Measurements from ENCODE around the gene TWNK. TPM values are rescaled to one million over a fixed set of nuclear protein-coding genes. Genes with fewer than 3 reads are reported as not detected.
"Not testable (repeated sequence)": the region's sequence is repeated elsewhere in the genome, so short reads cannot be mapped to it uniquely, and the experiment has no call there.

The TWNK gene
- total and polyA plus RNA-seq, 7 experiments from 2014 or later = 5.8 to 18.9 (median 14.8) TPM

- not testable (repeated sequence) for DNase-seq; ATAC-seq; H3K9me3 ChIP-seq (ENCODE audit: control insufficient read depth in 2 of 3, low read length in 3 of 3); H3K27ac ChIP-seq (ENCODE audit: low read depth, low read length); H3K27me3 Mint-ChIP-seq; H3K4me3 ChIP-seq (ENCODE audit: low read length); H3K27me3 ChIP-seq (ENCODE audit: control insufficient read depth in 2 of 2, insufficient read depth in 2 of 2, low read length in 2 of 2); H3K27ac Mint-ChIP-seq; H3K9me3 Mint-ChIP-seq
- H3K4me3 Mint-ChIP-seq = peak overlapping the region in 1 of 10 donors; percentile 7
- H3K4me1 Mint-ChIP-seq = peaks cover 6 to 21% (median 16%) of the 10 kb centered on the region in 7 donors
- intact Hi-C loops (cut with micrococcal nuclease) = loop anchor here (5.0 to 10.0 kb wide), 5 partner anchors 88 to 1020 kb away; partner anchors contain the start of genes ARMH3 (in 1 of the 2), BTRC (in 1 of the 2) and SLF2 (in 1 of the 2)
- ChIA-PET CTCF (interaction anchor here (1.1 to 1.5 kb wide), 4 partner anchors 15 to 107 kb away, joined by 3 to 6 read pairs (median 4); no protein-coding TSS in a partner anchor), POLR2A (interaction anchor here (1.4 kb wide), 1 partner anchor 9 kb away, joined by 7 read pairs; no protein-coding TSS in a partner anchor)
- Histone ChIP-seq H3K4me1 (ENCODE audit: control insufficient read depth in 2 of 2, insufficient read depth in 2 of 2, low read length in 2 of 2) (peaks cover 12 to 14% of the 10 kb centered on the region in 2 donors), H3K36me3 (ENCODE audit: control insufficient read depth in 2 of 3, insufficient read depth in 3 of 3, low read length in 3 of 3) (peaks cover 0 to 51% (median 28%) of the 10 kb centered on the region in 3 experiments)
- peaks cover 6 to 25% (median 10%) of the 10 kb centered on the region in 5 donors for H3K36me3 Mint-ChIP-seq
These were observed 47.1 kb downstream of the TWNK start for GRCh38 chr10:101034404-101034803.

GRCh38 chr10:101035314-101035713 lies 48.0 kb downstream of the TWNK start:
- H3K4me3 Mint-ChIP-seq = no peak overlapping the region
- no peak overlapping the region for H3K27ac Mint-ChIP-seq
- Histone ChIP-seq H3K27ac (ENCODE audit: low read depth, low read length) (no peak overlapping the region), H3K36me3 (ENCODE audit: control insufficient read depth in 2 of 3, insufficient read depth in 3 of 3, low read length in 3 of 3) (peaks cover 0 to 54% (median 28%) of the 10 kb centered on the region in 3 experiments), H3K4me3 (ENCODE audit: low read length) (no peak overlapping the region), H3K27me3 (ENCODE audit: control insufficient read depth in 2 of 2, insufficient read depth in 2 of 2, low read length in 2 of 2) (no peaks in the 10 kb centered on the region), H3K4me1 (ENCODE audit: control insufficient read depth in 2 of 2, insufficient read depth in 2 of 2, low read length in 2 of 2) (peaks cover 9 to 14% of the 10 kb centered on the region in 2 donors), H3K9me3 (ENCODE audit: control insufficient read depth in 2 of 3, low read length in 3 of 3) (no peaks in the 10 kb centered on the region)
- no peaks in the 10 kb centered on the region for H3K27me3 Mint-ChIP-seq
- intact Hi-C loops (cut with micrococcal nuclease) = loop anchor here (10.0 kb wide), 3 partner anchors 319 to 1019 kb away; partner anchors contain the start of genes ARMH3 (in 1 of the 2) and BTRC (in 1 of the 2)
- H3K9me3 Mint-ChIP-seq = no peaks in the 10 kb centered on the region
- ChIA-PET CTCF (interaction anchor here (1.1 to 1.5 kb wide), 4 partner anchors 14 to 106 kb away, joined by 3 to 6 read pairs (median 4); no protein-coding TSS in a partner anchor), POLR2A (interaction anchor here (1.0 to 1.4 kb wide), 2 partner anchors 8 to 37 kb away, joined by 3 to 7 read pairs; no protein-coding TSS in a partner anchor)
- DNase-seq (no peak), ATAC-seq (no peak)
- peaks cover 6 to 25% (median 10%) of the 10 kb centered on the region in 5 donors for H3K36me3 Mint-ChIP-seq
- H3K4me1 Mint-ChIP-seq = peaks cover 6 to 23% (median 15%) of the 10 kb centered on the region in 7 donors

DNA sequence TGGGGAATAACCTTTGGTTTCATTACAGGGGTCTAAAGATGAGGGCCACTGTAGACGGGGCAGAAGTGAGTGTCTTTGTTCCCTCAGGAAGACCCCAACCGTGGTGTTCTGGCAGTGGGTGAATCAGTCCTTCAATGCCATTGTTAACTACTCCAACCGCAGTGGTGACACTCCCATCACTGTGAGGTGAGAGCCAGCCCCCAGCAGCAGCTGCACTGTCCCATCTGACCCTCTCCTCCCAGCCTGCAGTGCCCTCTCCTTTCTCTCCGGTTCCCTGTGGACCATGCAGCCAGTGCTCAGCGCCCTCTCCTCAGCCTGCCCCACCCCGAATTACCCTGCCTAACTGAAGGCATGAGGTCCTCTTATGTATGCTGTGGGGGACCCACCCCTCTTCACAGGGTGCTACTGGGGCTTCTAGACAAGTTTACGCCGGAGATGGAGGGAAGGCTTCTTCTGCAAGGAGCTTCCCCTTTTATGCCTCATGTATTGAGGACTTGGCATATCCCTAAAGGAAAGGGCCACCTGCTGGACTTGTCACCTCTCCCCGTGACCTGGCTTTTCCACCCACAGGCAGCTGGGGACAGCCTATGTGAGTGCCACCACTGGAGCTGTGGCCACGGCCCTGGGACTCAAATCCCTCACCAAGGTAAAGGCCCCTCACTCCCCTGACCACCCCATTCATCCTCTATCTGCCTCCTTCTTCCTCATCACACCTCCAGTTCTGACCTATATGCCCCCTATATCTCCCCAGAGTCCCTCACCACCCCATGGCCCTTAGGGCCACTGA lies 48.8 kb downstream of the TWNK start:
- no peak overlapping the region for H3K27ac ChIP-seq (ENCODE audit: low read depth, low read length)
- Mint-ChIP-seq H3K36me3 (peaks cover 6 to 25% (median 10%) of the 10 kb centered on the region in 5 donors), H3K4me3 (no peak overlapping the region), H3K27ac (peak overlapping the region in 1 of 9 donors; percentile 10), H3K4me1 (peaks cover 9 to 22% (median 15%) of the 10 kb centered on the region in 7 donors), H3K9me3 (no peaks in the 10 kb centered on the region), H3K27me3 (no peaks in the 10 kb centered on the region)
- H3K4me1 ChIP-seq (ENCODE audit: control insufficient read depth in 2 of 2, insufficient read depth in 2 of 2, low read length in 2 of 2) = peaks cover 7 to 9% of the 10 kb centered on the region in 2 donors
- ChIA-PET CTCF (no interaction called here), POLR2A (no interaction called here)
- no peak for ATAC-seq
- H3K36me3 ChIP-seq (ENCODE audit: control insufficient read depth in 2 of 3, insufficient read depth in 3 of 3, low read length in 3 of 3) = peaks cover 0 to 55% (median 28%) of the 10 kb centered on the region in 3 experiments
- H3K9me3 ChIP-seq (ENCODE audit: control insufficient read depth in 2 of 3, low read length in 3 of 3) = no peaks in the 10 kb centered on the region
- no peaks in the 10 kb centered on the region for H3K27me3 ChIP-seq (ENCODE audit: control insufficient read depth in 2 of 2, insufficient read depth in 2 of 2, low read length in 2 of 2)
- intact Hi-C loops (cut with micrococcal nuclease) = loop anchor here (10.0 kb wide), 3 partner anchors 319 to 1019 kb away; partner anchors contain the start of genes ARMH3 (in 1 of the 2) and BTRC (in 1 of the 2)
- no peak for DNase-seq
- no peak overlapping the region for H3K4me3 ChIP-seq (ENCODE audit: low read length)

DNA sequence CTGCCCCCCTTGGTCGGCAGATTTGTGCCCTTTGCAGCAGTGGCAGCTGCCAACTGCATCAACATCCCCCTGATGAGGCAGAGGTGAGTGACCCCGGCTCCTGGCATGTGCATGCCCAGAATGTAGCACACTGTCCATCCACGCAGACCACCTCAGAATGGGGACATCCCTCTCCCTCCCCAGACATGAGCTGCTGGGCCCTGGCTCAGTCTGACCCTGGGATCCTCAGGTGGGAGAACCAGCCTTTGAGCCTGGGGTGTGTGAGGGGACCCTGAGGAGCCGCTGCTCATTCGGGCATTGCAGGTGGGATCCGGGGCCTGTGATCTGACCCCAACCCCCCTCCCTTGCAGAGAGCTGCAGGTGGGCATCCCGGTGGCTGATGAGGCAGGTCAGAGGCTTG lies 49.4 kb downstream of the TWNK start:
- ChIA-PET POLR2A (no interaction called here), CTCF (no interaction called here)
- Histone ChIP-seq H3K4me3 (ENCODE audit: low read length) (no peak overlapping the region), H3K4me1 (ENCODE audit: control insufficient read depth in 2 of 2, insufficient read depth in 2 of 2, low read length in 2 of 2) (peaks cover 7 to 9% of the 10 kb centered on the region in 2 donors), H3K9me3 (ENCODE audit: control insufficient read depth in 2 of 3, low read length in 3 of 3) (no peaks in the 10 kb centered on the region), H3K36me3 (ENCODE audit: control insufficient read depth in 2 of 3, insufficient read depth in 3 of 3, low read length in 3 of 3) (peaks cover 0 to 52% (median 28%) of the 10 kb centered on the region in 3 experiments), H3K27me3 (ENCODE audit: control insufficient read depth in 2 of 2, insufficient read depth in 2 of 2, low read length in 2 of 2) (no peaks in the 10 kb centered on the region), H3K27ac (ENCODE audit: low read depth, low read length) (no peak overlapping the region)
- Mint-ChIP-seq H3K36me3 (peaks cover 6 to 25% (median 10%) of the 10 kb centered on the region in 5 donors), H3K4me1 (peaks cover 13 to 23% (median 17%) of the 10 kb centered on the region in 7 donors), H3K4me3 (no peak overlapping the region), H3K9me3 (no peaks in the 10 kb centered on the region), H3K27me3 (no peaks in the 10 kb centered on the region), H3K27ac (no peak overlapping the region)
- DNase-seq (no peak), ATAC-seq (no peak)
- intact Hi-C loops (cut with micrococcal nuclease) = loop anchor here (10.0 kb wide), 3 partner anchors 318 to 1018 kb away; partner anchors contain the start of genes ARMH3 (in 1 of the 2) and BTRC (in 1 of the 2)

GRCh38 chr10:101038484-101038883 lies 51.1 kb downstream of the TWNK start:
- Mint-ChIP-seq H3K27ac (no peak overlapping the region), H3K4me3 (no peak overlapping the region)

GRCh38 chr10:101040061-101040460 lies 52.7 kb downstream of the TWNK start:
- ChIA-PET CTCF (interaction anchor here (0.6 to 4.9 kb wide), 9 partner anchors 9 to 1969 kb away, joined by 3 to 40 read pairs (median 5); partner anchors contain the start of genes PDZD7 and SFXN3), POLR2A (no interaction called here)
- no peak overlapping the region for H3K27ac ChIP-seq (ENCODE audit: low read depth, low read length)
- peaks cover 0 to 16% (median 0%) of the 10 kb centered on the region in 5 donors for H3K27me3 Mint-ChIP-seq
- H3K9me3 ChIP-seq (ENCODE audit: control insufficient read depth in 2 of 3, low read length in 3 of 3) = no peaks in the 10 kb centered on the region
- H3K4me1 ChIP-seq (ENCODE audit: control insufficient read depth in 2 of 2, insufficient read depth in 2 of 2, low read length in 2 of 2) = peaks cover 5 to 14% of the 10 kb centered on the region in 2 donors
- H3K4me3 ChIP-seq (ENCODE audit: low read length) = no peak overlapping the region
- H3K27me3 ChIP-seq (ENCODE audit: control insufficient read depth in 2 of 2, insufficient read depth in 2 of 2, low read length in 2 of 2) = no peaks in the 10 kb centered on the region
- DNase-seq (no peak), ATAC-seq (no peak)
- peaks cover 6 to 25% (median 10%) of the 10 kb centered on the region in 5 donors for H3K36me3 Mint-ChIP-seq
- intact Hi-C loops (cut with micrococcal nuclease) = loop anchor here in 1 of 2 donors (5.0 kb wide), 1 partner anchor 102 kb away; no protein-coding TSS in a partner anchor
- H3K27ac Mint-ChIP-seq = no peak overlapping the region
- no peaks in the 10 kb centered on the region for H3K9me3 Mint-ChIP-seq
- H3K4me3 Mint-ChIP-seq = no peak overlapping the region
- peaks cover 20 to 27% (median 24%) of the 10 kb centered on the region in 7 donors for H3K4me1 Mint-ChIP-seq
- peaks cover 0 to 44% (median 23%) of the 10 kb centered on the region in 3 experiments for H3K36me3 ChIP-seq (ENCODE audit: control insufficient read depth in 2 of 3, insufficient read depth in 3 of 3, low read length in 3 of 3)

More at GRCh38 chr10:101038484-101038883, 51.1 kb downstream of the TWNK start:
- Histone ChIP-seq H3K9me3 (ENCODE audit: control insufficient read depth in 2 of 3, low read length in 3 of 3) (no peaks in the 10 kb centered on the region), H3K4me3 (ENCODE audit: low read length) (no peak overlapping the region), H3K4me1 (ENCODE audit: control insufficient read depth in 2 of 2, insufficient read depth in 2 of 2, low read length in 2 of 2) (peaks cover 5 to 14% of the 10 kb centered on the region in 2 donors), H3K27ac (ENCODE audit: low read depth, low read length) (no peak overlapping the region), H3K36me3 (ENCODE audit: control insufficient read depth in 2 of 3, insufficient read depth in 3 of 3, low read length in 3 of 3) (peaks cover 0 to 48% (median 28%) of the 10 kb centered on the region in 3 experiments), H3K27me3 (ENCODE audit: control insufficient read depth in 2 of 2, insufficient read depth in 2 of 2, low read length in 2 of 2) (no peaks in the 10 kb centered on the region)
- POLR2A ChIA-PET = no interaction called here
- intact Hi-C loops (cut with micrococcal nuclease) = loop anchor here (10.0 kb wide), 3 partner anchors 316 to 1016 kb away; partner anchors contain the start of genes ARMH3 (in 1 of the 2) and BTRC (in 1 of the 2)
- peaks cover 6 to 25% (median 10%) of the 10 kb centered on the region in 5 donors for H3K36me3 Mint-ChIP-seq
- no peaks in the 10 kb centered on the region for H3K9me3 Mint-ChIP-seq
- no peak for ATAC-seq
- CTCF ChIA-PET = interaction anchor here (1.1 to 1.2 kb wide), 2 partner anchors 9 to 24 kb away, joined by 4 to 6 read pairs; partner anchors contain the start of gene KAZALD1
- DNase-seq = no peak
- H3K4me1 Mint-ChIP-seq = peaks cover 21 to 27% (median 23%) of the 10 kb centered on the region in 7 donors
- peaks cover 0 to 2% (median 0%) of the 10 kb centered on the region in 5 donors for H3K27me3 Mint-ChIP-seq

Measured in naive thymus-derived CD4-positive, alpha-beta T cell (primary cell).